Astrocyte (in vitro differentiated cells and primary cell): ENCODE measurements around the gene TGM5.

Experiments used
- CTCF ChIP-seq: IDR thresholded peaks from 2 replicates; pipeline ENCODE4 v1.5.1; 2011; ENCODE audit warnings: low read depth, mild to moderate bottlenecking, inconsistent platforms, low read length, moderate library complexity; ENCODE audit not compliant: insufficient read depth
- EZH2 ChIP-seq: IDR thresholded peaks from 2 replicates; pipeline ENCODE4 v1.6.1; 2012; ENCODE audit warnings: mild to moderate bottlenecking, low read length, inconsistent platforms; ENCODE audit not compliant: insufficient read depth

DNA sequence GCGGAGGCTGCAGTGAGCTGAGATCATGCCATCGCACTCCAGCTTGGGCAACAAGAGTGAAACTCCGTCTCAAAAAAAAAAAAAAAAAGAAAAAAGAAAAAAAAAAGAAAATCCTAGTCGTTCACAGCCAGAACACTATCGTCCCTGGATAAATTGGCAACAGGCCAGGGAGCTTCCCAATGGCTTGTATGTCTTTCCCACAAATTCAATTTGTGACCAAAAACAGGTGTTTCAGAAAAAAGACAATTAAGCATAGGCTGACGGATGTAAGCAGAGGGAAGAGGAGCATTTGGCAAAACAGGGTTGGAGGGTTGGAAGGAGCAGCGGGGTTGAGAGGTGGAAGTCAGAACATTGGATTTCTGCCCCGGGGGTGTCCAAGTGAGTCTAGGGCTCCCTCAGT lies 54.4 kb downstream of the TGM5 start:
- TF ChIP-seq CTCF (no peak), EZH2 (no peak)
